ENCODE results near the gene AGPAT3. TPM values are rescaled to one million over a fixed set of nuclear protein-coding genes. Genes with fewer than 3 reads are reported as not detected.

AGPAT3 gene
- total RNA-seq, 2 donors from 2014 or later: 44.8 to 100.0 TPM

- Mint-ChIP-seq H3K27ac (no peak overlapping the region), H3K4me3 (no peak overlapping the region), H3K4me1 (peaks cover 4% of the 10 kb centered on the region), H3K27me3 (no peaks in the 10 kb centered on the region), H3K36me3 (ENCODE audit: low read depth) (peaks cover 55% of the 10 kb centered on the region), H3K9me3 (no peaks in the 10 kb centered on the region)
- no peak for ATAC-seq (replicated peaks)
Measured at GRCh38 chr21:43968410-43969114, 103.5 kb downstream of the AGPAT3 start.

GRCh38 chr21:43969115-43969444 lies 104.1 kb downstream of the AGPAT3 start:
- Mint-ChIP-seq H3K27me3 (no peaks in the 10 kb centered on the region), H3K4me3 (no peak overlapping the region), H3K4me1 (peaks cover 6% of the 10 kb centered on the region), H3K36me3 (ENCODE audit: low read depth) (peaks cover 50% of the 10 kb centered on the region), H3K9me3 (no peaks in the 10 kb centered on the region), H3K27ac (no peak overlapping the region)
- no peak for ATAC-seq (replicated peaks)

- Mint-ChIP-seq H3K4me3 (no peak overlapping the region), H3K9me3 (no peaks in the 10 kb centered on the region), H3K36me3 (ENCODE audit: low read depth) (peaks cover 41% of the 10 kb centered on the region), H3K27ac (no peak overlapping the region), H3K27me3 (no peaks in the 10 kb centered on the region), H3K4me1 (peaks cover 17% of the 10 kb centered on the region)
- ATAC-seq (replicated peaks): no peak
Measured at GRCh38 chr21:43970551-43970950, 105.5 kb downstream of the AGPAT3 start.

GRCh38 chr21:43971201-43971991 lies 106.4 kb downstream of the AGPAT3 start:
- Mint-ChIP-seq H3K4me3 (no peak overlapping the region), H3K27ac (no peak overlapping the region), H3K9me3 (no peaks in the 10 kb centered on the region), H3K4me1 (peaks cover 17% of the 10 kb centered on the region), H3K27me3 (no peaks in the 10 kb centered on the region), H3K36me3 (ENCODE audit: low read depth) (peaks cover 41% of the 10 kb centered on the region)
- ATAC-seq (replicated peaks): no peak

GRCh38 chr21:43971992-43972255 lies 106.9 kb downstream of the AGPAT3 start:
- no peak for ATAC-seq (replicated peaks)

GRCh38 chr21:43972850-43973633 lies 108.0 kb downstream of the AGPAT3 start:
- Mint-ChIP-seq H3K9me3 (no peaks in the 10 kb centered on the region), H3K27ac (no peak overlapping the region), H3K36me3 (ENCODE audit: low read depth) (peaks cover 46% of the 10 kb centered on the region), H3K27me3 (no peaks in the 10 kb centered on the region), H3K4me3 (no peak overlapping the region), H3K4me1 (peaks cover 13% of the 10 kb centered on the region)
- no peak for ATAC-seq (replicated peaks)

More at GRCh38 chr21:43971992-43972255, 106.9 kb downstream of the AGPAT3 start:
- Mint-ChIP-seq H3K27ac (no peak overlapping the region), H3K4me1 (peaks cover 17% of the 10 kb centered on the region), H3K9me3 (no peaks in the 10 kb centered on the region), H3K27me3 (no peaks in the 10 kb centered on the region), H3K4me3 (no peak overlapping the region), H3K36me3 (ENCODE audit: low read depth) (peaks cover 41% of the 10 kb centered on the region)

- Mint-ChIP-seq H3K4me3 (no peak overlapping the region), H3K4me1 (peaks cover 13% of the 10 kb centered on the region), H3K27ac (no peak overlapping the region), H3K9me3 (no peaks in the 10 kb centered on the region), H3K36me3 (ENCODE audit: low read depth) (peaks cover 52% of the 10 kb centered on the region), H3K27me3 (no peaks in the 10 kb centered on the region)
- no peak for ATAC-seq (replicated peaks)
Measured at GRCh38 chr21:43973634-43973955, 108.6 kb downstream of the AGPAT3 start.

- peak overlapping the region; percentile 6 for H3K27ac Mint-ChIP-seq
- H3K27me3 Mint-ChIP-seq: no peaks in the 10 kb centered on the region
- peaks cover 52% of the 10 kb centered on the region for H3K36me3 Mint-ChIP-seq (ENCODE audit: low read depth)
- no peak overlapping the region for H3K4me3 Mint-ChIP-seq
- no peaks in the 10 kb centered on the region for H3K9me3 Mint-ChIP-seq
- peak; percentile 28 for ATAC-seq (replicated peaks)
- H3K4me1 Mint-ChIP-seq: peaks cover 13% of the 10 kb centered on the region
Measured at GRCh38 chr21:43974791-43975468, 109.9 kb downstream of the AGPAT3 start.

- Mint-ChIP-seq H3K27ac (peak overlapping the region; percentile 6), H3K36me3 (ENCODE audit: low read depth) (peaks cover 50% of the 10 kb centered on the region), H3K4me1 (peaks cover 13% of the 10 kb centered on the region), H3K9me3 (no peaks in the 10 kb centered on the region), H3K27me3 (no peaks in the 10 kb centered on the region), H3K4me3 (no peak overlapping the region)
- peak; percentile 93 for ATAC-seq (replicated peaks)
Measured at GRCh38 chr21:43975469-43976098, 110.6 kb downstream of the AGPAT3 start.

- H3K36me3 Mint-ChIP-seq (ENCODE audit: low read depth): peaks cover 46% of the 10 kb centered on the region
- no peaks in the 10 kb centered on the region for H3K27me3 Mint-ChIP-seq
- ATAC-seq (replicated peaks): no peak
- H3K4me1 Mint-ChIP-seq: peaks cover 13% of the 10 kb centered on the region
- H3K27ac Mint-ChIP-seq: no peak overlapping the region
- H3K9me3 Mint-ChIP-seq: no peaks in the 10 kb centered on the region
- H3K4me3 Mint-ChIP-seq: no peak overlapping the region
Measured at GRCh38 chr21:43976661-43977060, 111.6 kb downstream of the AGPAT3 start.

- peaks cover 47% of the 10 kb centered on the region for H3K36me3 Mint-ChIP-seq (ENCODE audit: low read depth)
- H3K27ac Mint-ChIP-seq: peak overlapping the region; percentile 33
- no peak for ATAC-seq (replicated peaks)
- no peaks in the 10 kb centered on the region for H3K9me3 Mint-ChIP-seq
- H3K4me3 Mint-ChIP-seq: no peak overlapping the region
- H3K27me3 Mint-ChIP-seq: no peaks in the 10 kb centered on the region
- H3K4me1 Mint-ChIP-seq: peaks cover 13% of the 10 kb centered on the region
Measured at GRCh38 chr21:43978060-43978459, 113.0 kb downstream of the AGPAT3 start.

GRCh38 chr21:43979654-43980053 lies 114.6 kb downstream of the AGPAT3 start:
- Mint-ChIP-seq H3K4me3 (no peak overlapping the region), H3K27ac (no peak overlapping the region), H3K27me3 (no peaks in the 10 kb centered on the region), H3K9me3 (no peaks in the 10 kb centered on the region), H3K4me1 (peaks cover 6% of the 10 kb centered on the region), H3K36me3 (ENCODE audit: low read depth) (peaks cover 49% of the 10 kb centered on the region)
- ATAC-seq (replicated peaks): no peak

GRCh38 chr21:43981151-43981870 lies 116.3 kb downstream of the AGPAT3 start:
- ATAC-seq (replicated peaks): no peak
- Mint-ChIP-seq H3K27me3 (no peaks in the 10 kb centered on the region), H3K9me3 (no peaks in the 10 kb centered on the region), H3K36me3 (ENCODE audit: low read depth) (peaks cover 49% of the 10 kb centered on the region), H3K27ac (no peak overlapping the region), H3K4me1 (no peaks in the 10 kb centered on the region), H3K4me3 (no peak overlapping the region)

GRCh38 chr21:43981871-43982210 lies 116.8 kb downstream of the AGPAT3 start:
- H3K36me3 Mint-ChIP-seq (ENCODE audit: low read depth): peaks cover 49% of the 10 kb centered on the region
- no peak overlapping the region for H3K4me3 Mint-ChIP-seq
- H3K27me3 Mint-ChIP-seq: no peaks in the 10 kb centered on the region
- no peaks in the 10 kb centered on the region for H3K4me1 Mint-ChIP-seq
- no peak for ATAC-seq (replicated peaks)
- no peaks in the 10 kb centered on the region for H3K9me3 Mint-ChIP-seq
- H3K27ac Mint-ChIP-seq: no peak overlapping the region
